ENCODE results near the gene UGT1A8. TPM values are rescaled to one million over a fixed set of nuclear protein-coding genes. Genes with fewer than 3 reads are reported as not detected.
"Not testable (repeated sequence)": the region's sequence is repeated elsewhere in the genome, so short reads cannot be mapped to it uniquely, and the experiment has no call there.

UGT1A8 gene
- total RNA-seq, 4 donors from 2014 or later: not detected

- H3K36me3 ChIP-seq: no peaks in the 10 kb centered on the region
- no peak for DNase-seq (ENCODE audit: extremely low spot score)
- no peaks in the 10 kb centered on the region for H3K27me3 ChIP-seq
Measured at GRCh38 chr2:233638836-233639235, 21.4 kb downstream of the UGT1A8 start.

GRCh38 chr2:233639860-233640259 is 22.4 kb downstream of the UGT1A8 start:
- H3K4me1 ChIP-seq: no peaks in the 10 kb centered on the region
- H3K9me3 ChIP-seq: peaks cover 0 to 15% (median 0%) of the 10 kb centered on the region in 4 donors
- no peaks in the 10 kb centered on the region for H3K27me3 ChIP-seq
- no peak overlapping the region for H3K27ac ChIP-seq (replicated peaks in 1 of 4)
- intact Hi-C loops (cut with DNase I): no loop called here
- TF ChIP-seq EP300 (IDR thresholded peaks at IDR 0.05) (no peak), POLR2AphosphoS5 (IDR thresholded peaks at IDR 0.05) (no peak), POLR2A (IDR thresholded peaks at IDR 0.05; ENCODE audit: low read depth) (no peak)
- H3K4me3 ChIP-seq: no peak overlapping the region
- H3K36me3 ChIP-seq: no peaks in the 10 kb centered on the region
- no peak for DNase-seq (ENCODE audit: extremely low spot score)

More at GRCh38 chr2:233638836-233639235, 21.4 kb downstream of the UGT1A8 start:
- H3K4me1 ChIP-seq: no peaks in the 10 kb centered on the region
- intact Hi-C loops (cut with DNase I): no loop called here
- WGBS: 65% methylated on average over 5 of the region's 5 CpGs
- no peak overlapping the region for H3K4me3 ChIP-seq
- TF ChIP-seq EP300 (IDR thresholded peaks at IDR 0.05) (no peak), POLR2AphosphoS5 (IDR thresholded peaks at IDR 0.05) (no peak), CTCF (IDR thresholded peaks at IDR 0.05) (no peak), POLR2A (IDR thresholded peaks at IDR 0.05; ENCODE audit: low read depth) (no peak)
- no peak overlapping the region for H3K27ac ChIP-seq (replicated peaks in 1 of 4)
- peaks cover 0 to 15% (median 0%) of the 10 kb centered on the region in 4 donors for H3K9me3 ChIP-seq

DNA sequence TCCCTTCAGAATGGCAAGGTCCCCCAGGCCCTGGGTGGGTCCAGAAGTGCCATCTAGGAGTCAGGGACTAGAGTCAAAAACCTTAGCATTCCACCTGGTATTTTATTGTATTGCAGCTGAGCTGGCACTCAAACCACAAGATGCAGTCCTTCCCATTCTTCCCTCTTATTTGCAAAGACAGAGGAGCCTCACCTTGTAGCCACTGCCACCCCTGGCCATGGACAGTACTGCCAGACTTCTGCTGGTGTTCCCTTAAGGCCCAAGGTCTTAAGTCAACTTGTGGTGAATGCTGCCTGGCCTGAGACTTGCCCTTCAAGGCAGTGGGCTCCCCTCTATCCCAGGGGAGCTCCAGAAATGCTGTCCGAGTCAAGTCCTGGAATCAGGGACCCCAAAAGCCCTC is 25.7 kb downstream of the UGT1A8 start:
- Histone ChIP-seq H3K4me3 (no peak overlapping the region), H3K4me1 (no peaks in the 10 kb centered on the region), H3K27me3 (no peaks in the 10 kb centered on the region), H3K27ac (replicated peaks in 1 of 4) (no peak overlapping the region), H3K9me3 (peaks cover 0 to 15% (median 0%) of the 10 kb centered on the region in 4 donors), H3K36me3 (no peaks in the 10 kb centered on the region)
- no peak for DNase-seq (ENCODE audit: extremely low spot score)
- TF ChIP-seq CTCF (IDR thresholded peaks at IDR 0.05) (no peak), POLR2A (IDR thresholded peaks at IDR 0.05; ENCODE audit: low read depth) (no peak), EP300 (IDR thresholded peaks at IDR 0.05) (no peak), POLR2AphosphoS5 (IDR thresholded peaks at IDR 0.05) (no peak)
- intact Hi-C loops (cut with DNase I): no loop called here
- 80% methylated on average over 1 of the region's 1 CpG for WGBS

GRCh38 chr2:233646033-233646432 is 28.6 kb downstream of the UGT1A8 start:
- 79% methylated on average over 3 of the region's 3 CpGs for WGBS
- H3K27me3 ChIP-seq; H3K4me3 ChIP-seq; H3K4me1 ChIP-seq; H3K27ac ChIP-seq (replicated peaks in 1 of 4); H3K36me3 ChIP-seq; intact Hi-C loops (cut with DNase I); DNase-seq (ENCODE audit: extremely low spot score): not testable (repeated sequence)
- peaks cover 0 to 15% (median 0%) of the 10 kb centered on the region in 4 donors for H3K9me3 ChIP-seq

DNA sequence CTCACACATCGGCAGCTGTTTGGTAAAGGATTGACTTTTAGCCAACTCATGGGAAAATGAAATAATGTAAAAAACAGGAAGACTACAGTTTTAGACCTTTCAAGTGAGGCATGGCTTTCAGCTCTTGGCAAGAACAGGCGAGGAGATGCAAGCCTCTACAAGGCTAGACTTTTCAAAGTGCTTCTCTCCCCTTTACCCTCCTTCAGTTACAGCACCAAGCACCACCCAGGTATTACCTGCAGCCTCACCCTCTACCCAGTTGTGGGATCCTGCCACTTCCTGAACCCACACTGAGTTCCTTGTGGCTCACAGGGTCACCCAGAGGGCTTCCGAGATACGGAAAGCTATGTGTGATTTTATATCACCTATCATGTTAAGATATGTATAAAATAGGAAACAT is 33.5 kb downstream of the UGT1A8 start:
- no peaks in the 10 kb centered on the region for H3K36me3 ChIP-seq
- no peaks in the 10 kb centered on the region for H3K4me1 ChIP-seq
- H3K9me3 ChIP-seq: no peaks in the 10 kb centered on the region
- H3K27ac ChIP-seq (replicated peaks in 1 of 4): no peak overlapping the region
- no peak for TF ChIP-seq CTCF (IDR thresholded peaks at IDR 0.05)
- no peak for TF ChIP-seq POLR2A (IDR thresholded peaks at IDR 0.05; ENCODE audit: low read depth)
- TF ChIP-seq EP300 (IDR thresholded peaks at IDR 0.05): no peak
- no peak for TF ChIP-seq POLR2AphosphoS5 (IDR thresholded peaks at IDR 0.05)
- WGBS: 82% methylated on average over 4 of the region's 4 CpGs
- no peak overlapping the region for H3K4me3 ChIP-seq
- no peak for DNase-seq (ENCODE audit: extremely low spot score)
- H3K27me3 ChIP-seq: peaks cover 0 to 11% (median 0%) of the 10 kb centered on the region in 4 donors
- intact Hi-C loops (cut with DNase I): no loop called here

- intact Hi-C loops (cut with DNase I): no loop called here
- Histone ChIP-seq H3K4me3 (no peak overlapping the region), H3K9me3 (no peaks in the 10 kb centered on the region), H3K27ac (replicated peaks in 1 of 4) (no peak overlapping the region), H3K4me1 (no peaks in the 10 kb centered on the region), H3K27me3 (peaks cover 0 to 11% (median 0%) of the 10 kb centered on the region in 4 donors), H3K36me3 (no peaks in the 10 kb centered on the region)
- TF ChIP-seq POLR2AphosphoS5 (IDR thresholded peaks at IDR 0.05) (no peak), POLR2A (IDR thresholded peaks at IDR 0.05; ENCODE audit: low read depth) (no peak), EP300 (IDR thresholded peaks at IDR 0.05) (no peak), CTCF (IDR thresholded peaks at IDR 0.05) (no peak)
- WGBS: 87% methylated on average over 2 of the region's 2 CpGs
- no peak for DNase-seq (ENCODE audit: extremely low spot score)
Measured at GRCh38 chr2:233651430-233651829, 34.0 kb downstream of the UGT1A8 start.

All from esophagus muscularis mucosa (tissue), 4 donors.